Activated gamma-delta T cell treated with anti-CD3 and anti-CD28 coated beads, Interleukin-2, amount 50 U/mL, for 16 hours (primary cell): ENCODE measurements around the gene SLC35D3.
"Not testable (repeated sequence)": the region's sequence is repeated elsewhere in the genome, so short reads cannot be mapped to it uniquely, and the experiment has no call there.

ENCODE experiments used
- DNase-seq: peaks from one replicate; pipeline ENCODE4 v3.0.0-alpha.2; 2020; ENCODE audit warnings: low read depth

The SLC35D3 gene

GRCh38 chr6:136923116-136923953 is 1.2 kb downstream of the SLC35D3 start:
- DNase-seq: no peak

GRCh38 chr6:136923954-136924673 is 2.0 kb downstream of the SLC35D3 start:
- no peak for DNase-seq

GRCh38 chr6:136926383-136926782 is 4.3 kb downstream of the SLC35D3 start:
- DNase-seq: no peak

GRCh38 chr6:136927292-136927691 is 5.2 kb downstream of the SLC35D3 start:
- no peak for DNase-seq

- DNase-seq: no peak
Measured at GRCh38 chr6:136930528-136930927, 8.4 kb downstream of the SLC35D3 start.

DNA sequence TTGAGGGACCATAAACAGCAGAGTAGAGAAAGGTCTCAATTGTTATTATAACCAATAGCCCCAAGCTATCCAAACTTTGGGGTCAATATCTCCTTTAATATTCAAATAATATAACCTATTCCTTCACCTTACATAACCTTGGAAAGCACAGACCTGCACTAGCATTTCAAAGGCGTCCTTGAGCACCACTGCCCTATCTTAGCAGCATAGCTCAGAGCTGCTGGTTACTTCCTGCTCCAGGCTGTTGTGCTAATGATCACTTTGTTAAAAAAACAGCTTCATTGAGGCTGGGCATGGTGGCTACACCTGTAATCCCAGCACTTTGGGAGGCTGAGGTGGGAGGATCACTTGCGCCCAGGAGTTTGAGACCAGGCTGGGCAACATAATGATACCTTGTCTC is 10.5 kb downstream of the SLC35D3 start:
- no peak for DNase-seq

- no peak for DNase-seq
Measured at GRCh38 chr6:136945072-136945471, 23.0 kb downstream of the SLC35D3 start.

DNA sequence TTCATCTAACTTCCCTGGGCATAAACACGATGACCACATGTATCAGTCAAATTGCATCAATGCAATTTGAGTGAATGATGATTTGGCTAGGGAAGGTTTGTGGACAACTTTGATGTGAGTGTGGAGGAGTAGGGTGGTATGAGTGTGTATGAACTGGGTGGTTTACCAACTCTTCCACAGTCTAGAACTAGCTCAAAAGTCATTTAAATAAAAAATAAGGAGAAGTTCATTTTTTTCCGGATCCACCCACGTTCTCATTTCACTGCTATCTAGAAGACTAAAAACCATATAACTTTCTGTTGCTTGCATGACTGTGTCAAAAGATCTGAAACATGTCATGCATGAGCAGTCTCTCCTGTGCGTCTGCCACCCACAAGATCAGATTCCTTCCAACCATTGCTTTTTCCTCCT is 23.6 kb downstream of the SLC35D3 start:
- DNase-seq: no peak

- no peak for DNase-seq
Measured at GRCh38 chr6:136947037-136947436, 24.9 kb downstream of the SLC35D3 start.

DNA sequence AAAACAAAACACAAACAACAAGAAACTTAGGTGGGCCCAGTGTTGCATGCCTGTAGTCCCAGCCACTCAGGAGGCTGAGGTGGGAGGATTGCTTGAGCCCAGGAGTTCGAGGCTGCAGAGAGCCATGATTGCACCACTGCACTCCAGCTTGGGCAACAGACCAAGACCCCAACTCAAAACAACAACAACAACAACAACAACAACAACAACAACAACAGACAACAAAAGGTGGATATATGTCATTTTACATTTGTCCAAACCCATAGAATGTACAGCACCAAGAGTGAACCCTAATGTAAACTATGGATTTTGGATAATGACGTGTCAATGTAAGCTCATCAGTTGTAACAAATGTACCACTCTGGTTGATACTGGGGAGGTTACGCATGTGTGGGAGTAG is 27.9 kb downstream of the SLC35D3 start:
- not testable (repeated sequence) for DNase-seq

DNA sequence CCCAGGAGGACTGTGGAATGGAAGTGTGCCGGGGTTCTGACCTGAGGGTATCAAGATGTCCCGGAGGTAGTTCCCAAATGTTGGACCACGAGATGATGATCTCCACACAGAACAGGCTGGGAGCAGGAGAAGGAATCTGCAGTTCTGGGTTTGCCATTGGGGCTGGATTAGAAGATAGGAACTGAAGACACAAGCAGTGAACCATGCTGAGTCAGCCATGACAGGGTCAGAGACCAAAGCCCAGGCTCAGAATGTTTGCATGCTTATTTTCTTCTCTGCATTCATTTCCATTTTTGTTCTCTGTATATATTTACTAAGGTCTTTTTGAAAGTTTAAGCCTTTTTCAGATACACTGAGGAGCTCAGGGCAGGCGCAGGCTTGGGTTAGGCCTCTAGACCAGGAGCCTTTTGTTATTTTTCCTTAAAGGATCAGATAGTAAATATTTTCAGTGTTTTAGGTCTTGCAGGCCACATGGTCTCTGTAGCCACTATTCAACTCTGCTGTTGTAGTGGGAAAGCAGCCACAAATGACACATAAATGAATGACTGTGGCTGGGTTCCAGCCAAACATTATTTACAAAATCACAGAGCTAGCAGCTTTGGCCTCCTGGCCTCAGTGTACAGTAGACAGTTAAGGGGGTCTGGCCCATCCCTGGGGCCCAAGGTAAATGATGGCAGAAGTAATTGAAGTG is 28.5 kb downstream of the SLC35D3 start:
- no peak for DNase-seq

DNA sequence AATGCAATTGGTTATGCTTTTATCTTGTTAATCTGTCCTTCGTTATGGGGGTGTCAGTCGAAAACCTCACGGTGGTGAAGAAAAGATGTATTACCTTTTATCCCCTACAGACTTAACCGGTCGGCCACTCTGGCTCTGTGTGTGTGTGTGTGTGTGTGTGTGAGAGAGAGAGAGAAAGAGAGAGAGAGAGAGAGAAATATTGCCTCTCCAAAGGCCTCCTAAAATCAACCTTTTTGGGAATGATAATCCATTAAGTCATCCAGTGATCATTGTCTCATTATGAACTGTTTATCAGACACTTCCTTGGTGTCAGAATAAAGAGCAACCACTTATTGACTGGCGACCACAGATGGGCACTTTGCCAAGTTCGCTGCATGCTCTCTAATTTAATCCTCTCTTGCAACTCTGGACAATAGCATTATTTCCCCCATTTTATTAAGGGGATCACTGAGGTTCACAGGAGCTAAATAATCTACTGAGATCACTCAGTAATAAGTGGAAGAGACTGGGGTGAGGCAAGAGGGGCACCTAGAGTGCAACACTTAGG is 30.7 kb downstream of the SLC35D3 start:
- DNase-seq: no peak

DNA sequence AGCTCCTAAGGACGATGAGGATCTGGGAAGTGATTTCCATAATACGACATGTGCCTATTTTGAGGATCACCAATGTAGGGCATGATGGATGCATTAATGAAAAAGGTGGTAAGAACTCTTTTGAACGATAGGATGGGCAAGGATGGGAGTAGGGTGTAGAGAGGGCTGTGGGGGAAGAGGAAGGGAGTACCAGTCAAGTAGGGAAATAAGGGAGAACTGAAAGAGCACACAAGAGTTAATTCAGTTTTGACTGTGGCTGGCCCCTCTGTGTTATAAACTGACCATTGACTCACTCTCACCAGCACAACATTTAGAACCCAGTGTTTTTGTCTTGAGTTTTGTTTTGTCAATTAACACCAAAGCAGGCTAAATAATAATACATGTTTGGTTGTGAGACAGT is 33.0 kb downstream of the SLC35D3 start:
- DNase-seq: no peak

DNA sequence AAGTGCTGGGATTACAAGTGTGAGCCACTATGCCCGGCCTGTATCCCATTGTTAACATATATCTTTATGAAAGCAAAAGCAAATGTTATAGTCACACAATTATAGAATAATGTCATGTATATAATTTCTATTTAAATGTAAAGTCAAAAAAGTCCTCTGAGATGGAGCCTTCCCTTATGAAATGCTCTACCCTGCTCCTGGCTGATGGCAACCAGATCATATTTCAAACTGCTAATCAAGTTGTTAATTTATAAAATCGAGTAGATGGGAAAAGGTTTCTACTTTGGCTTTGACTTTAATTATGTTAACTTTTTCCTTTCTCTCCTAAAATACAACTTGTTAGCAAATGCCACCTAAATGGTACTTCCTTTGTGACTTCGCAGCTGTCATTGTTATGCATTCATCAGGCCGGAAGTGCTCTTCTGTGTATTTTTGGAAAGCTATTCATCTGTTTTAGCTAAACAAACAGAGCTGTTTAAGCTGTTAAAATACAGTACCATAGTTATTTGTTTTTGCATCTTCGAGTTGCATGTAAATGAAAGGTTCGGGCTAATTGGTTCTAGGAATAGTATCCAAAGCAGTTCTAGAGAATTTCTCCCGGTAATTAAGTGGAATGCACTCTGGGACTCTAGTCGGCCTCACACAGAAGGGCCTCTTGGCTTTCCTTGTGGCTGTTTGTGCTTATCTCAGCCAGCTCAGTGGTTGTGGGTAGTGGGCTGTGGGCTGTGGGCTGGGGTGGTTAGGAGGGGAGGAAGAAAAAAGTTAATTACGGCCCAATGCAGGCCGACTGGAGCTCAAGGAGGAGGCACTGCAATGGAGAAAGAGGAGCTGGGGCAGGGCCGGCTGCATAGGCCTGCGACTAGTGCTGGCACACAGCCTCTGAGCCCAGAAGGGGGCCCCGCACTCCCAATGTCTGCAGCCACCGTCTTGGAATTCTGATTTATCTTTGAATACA is 34.8 kb downstream of the SLC35D3 start:
- DNase-seq: no peak

- no peak for DNase-seq
Measured at GRCh38 chr6:136958168-136958567, 36.1 kb downstream of the SLC35D3 start.

- no peak for DNase-seq
Measured at GRCh38 chr6:136959471-136959891, 37.4 kb downstream of the SLC35D3 start.

- DNase-seq: not testable (repeated sequence)
Measured at GRCh38 chr6:136959935-136960334, 37.8 kb downstream of the SLC35D3 start.

- DNase-seq: no peak
Measured at GRCh38 chr6:136960781-136961180, 38.7 kb downstream of the SLC35D3 start.

DNA sequence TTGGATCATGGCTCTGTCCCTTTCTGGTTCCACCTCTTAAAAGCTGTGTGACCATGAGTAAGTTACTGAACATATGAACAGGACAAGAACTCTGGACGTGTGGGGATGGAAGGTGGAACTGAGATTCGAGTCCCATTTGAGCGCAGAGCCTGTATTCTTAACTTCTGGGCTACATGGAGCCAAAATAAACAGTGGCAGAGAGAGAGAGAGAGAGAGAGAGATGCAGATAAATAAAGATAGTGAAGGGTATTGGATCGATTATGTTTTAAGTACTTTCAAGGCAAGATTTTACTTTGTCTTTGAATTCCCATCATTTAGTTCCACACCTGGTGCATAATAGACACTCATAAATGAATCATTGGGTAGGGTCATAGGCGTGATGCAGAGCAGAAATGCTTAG is 39.7 kb downstream of the SLC35D3 start:
- no peak for DNase-seq

DNA sequence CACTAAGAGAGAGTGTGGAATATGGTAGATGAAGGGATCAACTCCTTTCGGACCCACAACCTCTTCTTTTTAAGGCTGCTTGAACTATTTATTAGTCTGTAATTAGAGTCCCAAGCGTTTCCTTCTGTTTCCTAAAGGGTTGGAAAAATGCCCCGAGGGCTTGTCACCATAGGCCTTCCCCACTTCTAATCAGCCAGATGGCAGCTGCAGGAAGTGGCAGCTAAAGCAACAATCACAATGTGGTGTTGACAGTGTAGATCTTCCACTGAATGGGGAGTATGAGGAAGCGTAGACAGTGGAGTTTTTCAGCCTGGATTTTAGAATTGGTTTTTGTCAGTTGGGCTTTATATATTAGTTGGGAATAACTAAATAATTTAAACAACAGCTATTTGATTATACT is 40.6 kb downstream of the SLC35D3 start:
- no peak for DNase-seq

DNA sequence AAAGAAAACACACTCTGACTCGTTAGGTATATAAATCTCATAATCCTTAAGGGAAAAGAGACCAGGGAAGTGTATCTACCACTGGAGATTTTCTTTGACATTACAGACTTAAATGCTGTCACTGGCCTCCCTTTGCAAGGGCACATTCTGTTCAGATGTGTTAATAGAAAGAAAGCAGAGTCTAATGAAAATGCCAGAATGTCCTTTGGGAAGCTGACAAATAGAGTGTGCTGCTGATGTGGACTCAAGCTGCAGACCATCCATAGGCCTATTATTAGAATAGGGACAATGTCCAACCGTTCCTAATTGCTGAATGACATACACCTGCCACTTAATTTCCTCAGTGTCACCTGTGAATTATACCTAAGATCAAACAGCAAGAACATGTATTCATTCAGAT is 41.2 kb downstream of the SLC35D3 start:
- DNase-seq: no peak
